Measurements from ENCODE around the gene C9.

- no peak for TF ChIP-seq CTCF (IDR thresholded peaks at IDR 0.05)
- no peak for TF ChIP-seq POLR2A (IDR thresholded peaks at IDR 0.05)
Measured at GRCh38 chr5:39284552-39284951, 79.7 kb downstream of the C9 start.
